HepG2 (cell line): ENCODE measurements around the gene ATG5. TPM values are rescaled to one million over a fixed set of nuclear protein-coding genes. Genes with fewer than 3 reads are reported as not detected.

ENCODE experiments used
- ATAC-seq: fragments of 200-7000 bp; cut with Tn5 transposase; 3 replicates; pipeline ENCODE4 v1.9.1; 2020; ENCODE audit warnings: mild to moderate bottlenecking, moderate library complexity
- BruUV-seq: library from RNA; stranded (reverse); fragments of 400-500 nt; replicated peaks from 2 replicates; lab custom pipeline; 2021; lab: Mats Ljungman, UMichigan
- CTCF ChIA-PET: fragments of 300-600 bp; formaldehyde crosslinking; extraction: SDS; loops from one replicate; lab custom pipeline; 2021; ENCODE audit warnings: low total read pairs, inconsistent platforms, low intra/inter-chr PET ratio; lab: Yijun Ruan, JAX
- POLR2A ChIA-PET: fragments of 350-600 bp; sonication (Branson Sonifier 250); formaldehyde crosslinking; loops from one replicate; lab custom pipeline; 2020; ENCODE audit warnings: antibody characterized with exemption, inconsistent platforms; lab: Yijun Ruan, JAX
- DNase-seq: peaks from one replicate; pipeline ENCODE4 v3.0.0-alpha.2; 2015; ENCODE audit warnings: low spot score
- FAIRE-seq: peaks from 3 replicates; lab custom pipeline; 2011; peaks lifted over from hg19 to GRCh38; lab: Jason Lieb, UNC
- H2AFZ ChIP-seq: one replicate; pipeline ENCODE4 v1.6.1; 2011; ENCODE audit warnings: low read length, inconsistent platforms
- H3K27ac ChIP-seq: fragments of 300-600 bp; 3 replicates; pipeline ENCODE4 v1.8.0; 2011; ENCODE audit warnings: mixed run types, mild to moderate bottlenecking, mixed read lengths, low read length, inconsistent platforms; ENCODE audit not compliant: insufficient read depth; ENCODE audit errors: extremely low read length
- H3K27me3 ChIP-seq, 2 experiments: fragments of 200-600 bp in 1 of 2; 2 replicates in 1 of 2; 3 replicates in 1 of 2; pipeline versions ENCODE4 v1.6.0 to v1.8.0; 2011; ENCODE audit warnings: low read length in 2 of 2, mild to moderate bottlenecking in 2 of 2, moderate library complexity in 2 of 2, inconsistent platforms in 1 of 2; ENCODE audit not compliant: insufficient read depth in 2 of 2, control insufficient read depth in 1 of 2
- H3K36me3 ChIP-seq, 2 experiments: fragments of 200-600 bp in 1 of 2; replicated peaks in 1 of 2; 2 replicates in 1 of 2; 3 replicates in 1 of 2; pipeline versions ENCODE4 v1.5.1 to v1.8.0; 2011; ENCODE audit warnings: low read length in 2 of 2, inconsistent platforms in 1 of 2; ENCODE audit not compliant: insufficient read depth in 2 of 2, control insufficient read depth in 1 of 2
- H3K4me1 ChIP-seq: 2 replicates; pipeline ENCODE4 v1.5.1; 2012; ENCODE audit warnings: low read length, inconsistent platforms; ENCODE audit not compliant: insufficient read depth
- H3K4me2 ChIP-seq: 2 replicates; pipeline ENCODE4 v1.6.0; 2011; ENCODE audit warnings: low read depth, low read length, inconsistent platforms
- H3K4me3 ChIP-seq, 3 experiments: fragments of 200-600 bp in 1 of 3; sonication (generic), shearing (Covaris generic) in 1 of 3; replicated peaks in 1 of 3; 2 replicates each; pipeline ENCODE4 v1.5.1; 2011 to 2016; ENCODE audit warnings: low read length in 3 of 3, inconsistent platforms in 2 of 3, low read depth in 2 of 3, mild to moderate bottlenecking in 2 of 3, control low read depth in 1 of 3, mixed read lengths in 1 of 3; ENCODE audit not compliant: insufficient read depth in 1 of 3
- H3K79me2 ChIP-seq: one replicate; pipeline ENCODE4 v1.6.1; 2011; ENCODE audit warnings: low read length, inconsistent platforms; ENCODE audit not compliant: insufficient read depth
- H3K9ac ChIP-seq: 2 replicates; pipeline ENCODE4 v1.6.0; 2011; ENCODE audit warnings: mild to moderate bottlenecking, low read depth, low read length, inconsistent platforms; ENCODE audit not compliant: insufficient read depth
- H3K9me3 ChIP-seq: 2 replicates; pipeline ENCODE4 v1.5.1; 2012; ENCODE audit warnings: mild to moderate bottlenecking, low read length
- H4K20me1 ChIP-seq: 2 replicates; pipeline ENCODE4 v1.6.0; 2011; ENCODE audit warnings: inconsistent platforms, mild to moderate bottlenecking, low read length, moderate library complexity; ENCODE audit not compliant: insufficient read depth
- ARID5B ChIP-seq: IDR thresholded peaks from 2 replicates; pipeline ENCODE4 v1.4.0; 2020; ENCODE audit warnings: mild to moderate bottlenecking, missing genetic modification reagents
- CBX2 ChIP-seq, 2 experiments: fragments of 200-600 bp in 1 of 2; sonication (generic); formaldehyde crosslinking in 1 of 2; IDR thresholded peaks; 2 replicates each; pipeline versions ENCODE4 v1.7.0 to v1.8.1; 2018 to 2022; ENCODE audit warnings: low read depth in 2 of 2, low read length in 1 of 2, mild to moderate bottlenecking in 1 of 2, missing genetic modification reagents in 1 of 2
- ELK4 ChIP-seq: sonication (generic); formaldehyde crosslinking; IDR thresholded peaks from 2 replicates; pipeline ENCODE4 v1.9.0; 2021; ENCODE audit warnings: missing genetic modification reagents, borderline replicate concordance
- ETS1 ChIP-seq: sonication (generic); formaldehyde crosslinking; IDR thresholded peaks from 2 replicates; pipeline ENCODE4 v1.4.0; 2020; ENCODE audit warnings: missing genetic modification reagents
- FOXO4 ChIP-seq: sonication (generic); formaldehyde crosslinking; conservative IDR thresholded peaks from 2 replicates; pipeline ENCODE4 v1.8.1; 2023; ENCODE audit warnings: missing genetic modification reagents
- GFI1 ChIP-seq: sonication (generic); formaldehyde crosslinking; IDR thresholded peaks from 2 replicates; pipeline ENCODE4 v1.5.0; 2020; ENCODE audit warnings: missing genetic modification reagents, mild to moderate bottlenecking, borderline replicate concordance
- HNF4A ChIP-seq: sonication (generic); formaldehyde crosslinking; IDR thresholded peaks from 2 replicates; pipeline ENCODE4 v1.4.0; 2020; ENCODE audit warnings: missing genetic modification reagents
- NCOA5 ChIP-seq: sonication (generic); formaldehyde crosslinking; IDR thresholded peaks from 2 replicates; pipeline ENCODE4 v1.4.0; 2020; ENCODE audit warnings: missing genetic modification reagents
- NPAS2 ChIP-seq: sonication (generic); formaldehyde crosslinking; IDR thresholded peaks from 2 replicates; pipeline ENCODE4 v1.8.0; 2022; ENCODE audit warnings: mild to moderate bottlenecking, missing genetic modification reagents, borderline replicate concordance
- RXRB ChIP-seq: IDR thresholded peaks from 2 replicates; pipeline ENCODE4 v1.6.1; 2016; ENCODE audit warnings: borderline replicate concordance, missing genetic modification reagents, missing compliant biosample characterization
- XBP1 ChIP-seq: sonication (generic); formaldehyde crosslinking; IDR thresholded peaks from 2 replicates; pipeline ENCODE4 v1.5.0; 2020; ENCODE audit warnings: missing genetic modification reagents
- ZNF644 ChIP-seq: IDR thresholded peaks from 2 replicates; pipeline ENCODE4 v1.6.1; 2016; ENCODE audit warnings: low read depth
- ZNF781 ChIP-seq: sonication (generic); formaldehyde crosslinking; IDR thresholded peaks from 2 replicates; pipeline ENCODE4 v1.5.1; 2020; ENCODE audit warnings: borderline replicate concordance, mild to moderate bottlenecking, missing genetic modification reagents; ENCODE audit errors: not compliant biosample characterization
- ZSCAN22 ChIP-seq: sonication (generic); formaldehyde crosslinking; IDR thresholded peaks from 2 replicates; pipeline ENCODE4 v1.4.0; 2020; ENCODE audit warnings: mild to moderate bottlenecking, missing genetic modification reagents
- WGBS: methylation state at CpG from one replicate; pipeline ENCODE4 v1.1.6; 2017; ENCODE audit warnings: low lambda C conversion rate; 5-methylcytosine and 5-hydroxymethylcytosine counted together
- in situ Hi-C: cut with HindIII; loops from 2 replicates; pipeline ENCODE4 v1.10.0; 2017; ENCODE audit warnings: low pct_unique_long_range_greater_than_20kb; ENCODE audit not compliant: extremely low pct_ligation_motif_present
- intact Hi-C: fragments of 100-400 bp; cut with micrococcal nuclease; formaldehyde crosslinking; loops from one replicate; pipeline ENCODE4 v1.10.0; 2022; ENCODE audit not compliant: unreplicated experiment
- polyA plus RNA-seq, 8 experiments: library from polyadenylated mRNA; depleted of rRNA in 3 of 8; stranded (reverse) in 7 of 8; unstranded in 1 of 8; fragments of >200 nt; fragmentation: Illumina TruSeq in 4 of 8; extraction: Trizol in 4 of 8; gene quantifications; 2 replicates each; pipeline versions ENCODE4 v1.2.1 to v1.2.3, GENCODE V29; 2011 to 2016; ENCODE audit warnings: low read depth in 4 of 8, missing spikeins in 1 of 8, mixed read lengths in 1 of 8; ENCODE audit not compliant: insufficient read depth in 1 of 8
- total RNA-seq, 5 experiments: library from RNA; depleted of rRNA; stranded (reverse); fragments of >200 nt; fragmentation: Illumina TruSeq; extraction: Trizol; gene quantifications; 2 replicates each; pipeline ENCODE4 v1.2.3, GENCODE V29; 2016; ENCODE audit warnings: low read depth in 1 of 5

Gene ATG5
- total and polyA plus RNA-seq, 2 of the 13 experiments (the other 11 are each of a cell fraction or from before 2014, with no cell fraction given), result 21.3 to 48.0 TPM

- TF ChIP-seq NPAS2 (CRISPR knock-in tag), result no peak
- TF ChIP-seq, all 625 proteins: peak for 0
Observed at GRCh38 chr6:106241498-106241897, 84.1 kb downstream of the ATG5 start (continued).

- peak; percentile 23 for DNase-seq
- Histone ChIP-seq H3K36me3 (0 out of 5 replicates have a peak, but pooled peaks cover 0 to 2% of the 10 kb centered on the region in 2 experiments), H3K4me2 (peak overlapping the region; percentile 29; the same call in 1 of the 2 replicates), H3K4me3 (no peak overlapping the region), H4K20me1 (no peaks in the 10 kb centered on the region), H3K79me2 (no peaks in the 10 kb centered on the region), H3K27me3 (no peaks in the 10 kb centered on the region), H2AFZ (no peak overlapping the region), H3K9me3 (no peaks in the 10 kb centered on the region), H3K9ac (no peak overlapping the region), H3K27ac (no peak overlapping the region), H3K4me1 (peaks cover 11% of the 10 kb centered on the region)
- no peak for FAIRE-seq
- intact Hi-C loops, result loop anchor here (5.0 kb wide), 1 partner anchor 65 kb away; no protein-coding TSS in a partner anchor
- ATAC-seq, result no peak
- BruUV-seq, result no TSS peak
- ChIA-PET CTCF (no interaction called here), POLR2A (no interaction called here)
- in situ Hi-C loops, result no loop called here
- 8% methylated on average over 1 of the region's 1 CpG for WGBS
- TF ChIP-seq CBX2 (IDR thresholded peaks at IDR 0.05; ENCODE audit: low read depth, low read length) (no peak), CBX2 (CRISPR knock-in tag; IDR thresholded peaks at IDR 0.05; ENCODE audit: low read depth) (no peak), ZSCAN22 (CRISPR knock-in tag) (no peak), FOXO4 (CRISPR knock-in tag) (no peak), ELK4 (CRISPR knock-in tag) (no peak), ETS1 (no peak), NCOA5 (no peak), ZNF644 (CRISPR knock-in tag) (no peak), GFI1 (CRISPR knock-in tag) (no peak), ZNF781 (CRISPR knock-in tag) (no peak), HNF4A (CRISPR knock-in tag) (peak; percentile 64), ARID5B (CRISPR knock-in tag) (peak; percentile 21; the same call in 1 of the 2 replicates), XBP1 (CRISPR knock-in tag) (no peak), RXRB (CRISPR knock-in tag) (peak; percentile 71)
Observed at GRCh38 chr6:106237286-106237685, 88.3 kb downstream of the ATG5 start.
